HepG2 (cell line): ENCODE measurements around the gene GPR183.

Source experiments
- ARNT ChIP-seq: fragments of 450-650 bp; IDR thresholded peaks from 2 replicates; pipeline ENCODE4 v1.6.1; 2017
- PBX3 ChIP-seq: sonication (generic); formaldehyde crosslinking; IDR thresholded peaks from 2 replicates; pipeline ENCODE4 v1.8.1; 2023; ENCODE audit warnings: missing genetic modification reagents, inconsistent platforms, borderline replicate concordance
- SALL1 ChIP-seq: sonication (generic); formaldehyde crosslinking; IDR thresholded peaks from 2 replicates; pipeline ENCODE4 v1.8.0; 2022; ENCODE audit warnings: mild to moderate bottlenecking, missing genetic modification reagents
- TCF7L2 ChIP-seq: IDR thresholded peaks from 2 replicates; pipeline ENCODE4 v1.6.1; 2011; ENCODE audit warnings: mild to moderate bottlenecking, low read depth, low read length, moderate library complexity
- ZNF10 ChIP-seq: sonication (generic); formaldehyde crosslinking; IDR thresholded peaks from 2 replicates; pipeline ENCODE4 v1.4.0; 2020; ENCODE audit warnings: mild to moderate bottlenecking, low read depth, missing genetic modification reagents, borderline replicate concordance
- ZNF503 ChIP-seq: sonication (generic); formaldehyde crosslinking; IDR thresholded peaks from 2 replicates; pipeline ENCODE4 v1.4.0; 2020; ENCODE audit warnings: missing genetic modification reagents
- TF ChIP-seq, protein P1 (sequence below): sonication (generic); formaldehyde crosslinking; IDR thresholded peaks from 2 replicates; pipeline ENCODE4 v1.5.0; 2020; ENCODE audit warnings: mild to moderate bottlenecking, missing genetic modification reagents, moderate library complexity

DNA sequence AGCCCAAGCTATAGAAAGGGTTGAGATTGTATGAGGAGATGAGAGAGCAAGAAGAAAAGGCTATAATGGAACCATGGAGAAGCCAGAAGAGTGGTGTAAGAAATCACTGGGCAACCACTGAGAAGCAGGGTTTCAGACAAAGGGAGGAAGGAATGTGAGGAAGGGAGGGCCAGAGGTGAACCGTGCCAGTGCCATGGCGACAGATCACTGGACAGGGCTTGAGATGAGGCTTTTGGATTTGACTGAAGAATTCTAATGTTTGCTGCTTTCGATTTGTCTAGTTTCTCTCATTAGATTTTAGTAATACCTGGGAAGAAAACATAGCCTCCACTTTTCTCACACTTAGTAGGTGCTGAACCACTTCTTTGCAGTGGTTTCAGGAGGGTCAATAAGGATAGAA, 6.3 kb upstream of the GPR183 start:
- TF ChIP-seq TCF7L2 (no peak), ARNT (no peak), ZNF503 (CRISPR knock-in tag) (no peak), PBX3 (CRISPR knock-in tag) (no peak), ZNF10 (CRISPR knock-in tag) (no peak), SALL1 (no peak)
- TF ChIP-seq, protein P1, sequence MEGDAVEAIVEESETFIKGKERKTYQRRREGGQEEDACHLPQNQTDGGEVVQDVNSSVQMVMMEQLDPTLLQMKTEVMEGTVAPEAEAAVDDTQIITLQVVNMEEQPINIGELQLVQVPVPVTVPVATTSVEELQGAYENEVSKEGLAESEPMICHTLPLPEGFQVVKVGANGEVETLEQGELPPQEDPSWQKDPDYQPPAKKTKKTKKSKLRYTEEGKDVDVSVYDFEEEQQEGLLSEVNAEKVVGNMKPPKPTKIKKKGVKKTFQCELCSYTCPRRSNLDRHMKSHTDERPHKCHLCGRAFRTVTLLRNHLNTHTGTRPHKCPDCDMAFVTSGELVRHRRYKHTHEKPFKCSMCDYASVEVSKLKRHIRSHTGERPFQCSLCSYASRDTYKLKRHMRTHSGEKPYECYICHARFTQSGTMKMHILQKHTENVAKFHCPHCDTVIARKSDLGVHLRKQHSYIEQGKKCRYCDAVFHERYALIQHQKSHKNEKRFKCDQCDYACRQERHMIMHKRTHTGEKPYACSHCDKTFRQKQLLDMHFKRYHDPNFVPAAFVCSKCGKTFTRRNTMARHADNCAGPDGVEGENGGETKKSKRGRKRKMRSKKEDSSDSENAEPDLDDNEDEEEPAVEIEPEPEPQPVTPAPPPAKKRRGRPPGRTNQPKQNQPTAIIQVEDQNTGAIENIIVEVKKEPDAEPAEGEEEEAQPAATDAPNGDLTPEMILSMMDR, result no peak
